ENCODE results near the gene ACAD9.

ACAD9 gene

DNA sequence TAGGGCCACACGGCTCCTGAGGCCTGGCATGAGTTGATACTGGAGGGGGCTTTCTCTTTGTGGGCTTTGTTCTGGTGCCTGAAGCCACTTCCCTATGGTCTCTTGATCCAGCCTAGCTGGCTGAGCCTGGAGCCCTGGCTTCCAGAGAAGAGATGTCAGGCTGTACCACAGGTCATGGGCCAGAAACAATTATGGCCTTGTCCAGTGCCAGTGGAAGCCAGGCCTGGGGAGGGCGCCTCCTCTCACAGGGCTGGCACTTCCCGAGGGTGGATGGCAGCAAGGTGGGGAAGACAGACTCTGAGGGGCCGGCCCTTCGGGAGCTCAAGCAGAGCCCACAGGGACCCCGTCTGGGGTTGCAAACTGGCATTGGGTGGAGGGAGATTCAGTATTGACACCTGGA is 34.9 kb upstream of the ACAD9 start:
- ChIA-PET POLR2A (no interaction called here), CTCF (no interaction called here)
- no peak for TF ChIP-seq BHLHE40 (IDR thresholded peaks at IDR 0.05; ENCODE audit: borderline replicate concordance)
- TF ChIP-seq FOXM1 (IDR thresholded peaks at IDR 0.05; ENCODE audit: borderline replicate concordance) = no peak
- TF ChIP-seq NFRKB (IDR thresholded peaks at IDR 0.05) = no peak
- TF ChIP-seq, protein P1, sequence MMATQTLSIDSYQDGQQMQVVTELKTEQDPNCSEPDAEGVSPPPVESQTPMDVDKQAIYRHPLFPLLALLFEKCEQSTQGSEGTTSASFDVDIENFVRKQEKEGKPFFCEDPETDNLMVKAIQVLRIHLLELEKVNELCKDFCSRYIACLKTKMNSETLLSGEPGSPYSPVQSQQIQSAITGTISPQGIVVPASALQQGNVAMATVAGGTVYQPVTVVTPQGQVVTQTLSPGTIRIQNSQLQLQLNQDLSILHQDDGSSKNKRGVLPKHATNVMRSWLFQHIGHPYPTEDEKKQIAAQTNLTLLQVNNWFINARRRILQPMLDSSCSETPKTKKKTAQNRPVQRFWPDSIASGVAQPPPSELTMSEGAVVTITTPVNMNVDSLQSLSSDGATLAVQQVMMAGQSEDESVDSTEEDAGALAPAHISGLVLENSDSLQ (IDR thresholded peaks at IDR 0.05) = no peak
- no peak for TF ChIP-seq TARDBP (IDR thresholded peaks at IDR 0.05)
- TF ChIP-seq SP1 (IDR thresholded peaks at IDR 0.05) = no peak
- no peak for TF ChIP-seq L3MBTL2 (conservative IDR thresholded peaks at IDR 0.05)
- DNase-seq (ENCODE audit: extremely low spot score) = no peak

DNA sequence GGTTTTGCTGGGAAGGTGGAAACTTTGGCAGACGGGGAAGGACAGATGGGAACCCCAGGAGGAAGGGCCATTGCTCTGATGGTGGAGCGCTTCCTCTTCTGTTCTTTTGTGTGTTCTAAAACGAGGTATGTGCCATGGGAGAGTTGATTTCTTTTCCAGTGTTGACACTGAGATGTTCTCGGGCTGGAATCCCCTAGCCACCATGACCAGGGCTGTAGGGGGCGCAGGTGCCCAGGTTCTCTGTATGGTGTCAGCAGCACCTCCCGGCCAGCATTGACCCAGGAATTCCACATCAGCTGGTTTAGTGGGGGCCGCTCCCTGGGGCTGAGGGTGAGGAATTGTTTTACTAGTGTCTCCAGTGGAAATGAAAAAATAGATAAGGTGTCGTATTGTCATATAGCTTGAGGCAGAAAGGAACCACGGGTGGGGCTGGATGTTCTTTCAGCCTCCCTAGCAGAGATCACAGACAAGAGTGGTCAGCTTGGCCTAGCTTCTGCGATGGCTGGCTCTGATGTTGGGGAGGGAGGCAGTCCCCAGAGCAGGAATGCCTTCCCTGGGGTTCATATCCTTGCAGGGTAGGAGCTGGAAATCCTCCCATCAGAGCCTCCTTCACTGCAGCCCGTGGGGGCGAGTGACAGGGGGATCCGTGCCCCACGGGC is 34.2 kb upstream of the ACAD9 start:
- CTCF ChIA-PET = interaction anchor here (1.0 to 2.4 kb wide), 4 partner anchors 19 to 165 kb away, joined by 3 to 7 read pairs (median 4); no protein-coding TSS in a partner anchor
- DNase-seq (ENCODE audit: extremely low spot score) = no peak
- POLR2A ChIA-PET = interaction anchor here (1.3 kb wide), 1 partner anchor 165 kb away, joined by 4 read pairs; no protein-coding TSS in a partner anchor
- TF ChIP-seq HDGF (IDR thresholded peaks at IDR 0.05; ENCODE audit: borderline replicate concordance) (no peak), L3MBTL2 (conservative IDR thresholded peaks at IDR 0.05) (no peak), CTBP1 (IDR thresholded peaks at IDR 0.05; ENCODE audit: borderline replicate concordance) (no peak), FOXM1 (IDR thresholded peaks at IDR 0.05; ENCODE audit: borderline replicate concordance) (no peak), NFRKB (IDR thresholded peaks at IDR 0.05) (no peak), SP1 (IDR thresholded peaks at IDR 0.05) (no peak), FOXA1 (IDR thresholded peaks at IDR 0.05) (no peak), ZNF384 (IDR thresholded peaks at IDR 0.05) (no peak), BHLHE40 (IDR thresholded peaks at IDR 0.05; ENCODE audit: borderline replicate concordance) (no peak), ARNT (IDR thresholded peaks at IDR 0.05) (no peak), LEF1 (IDR thresholded peaks at IDR 0.05; ENCODE audit: borderline replicate concordance) (no peak)

DNA sequence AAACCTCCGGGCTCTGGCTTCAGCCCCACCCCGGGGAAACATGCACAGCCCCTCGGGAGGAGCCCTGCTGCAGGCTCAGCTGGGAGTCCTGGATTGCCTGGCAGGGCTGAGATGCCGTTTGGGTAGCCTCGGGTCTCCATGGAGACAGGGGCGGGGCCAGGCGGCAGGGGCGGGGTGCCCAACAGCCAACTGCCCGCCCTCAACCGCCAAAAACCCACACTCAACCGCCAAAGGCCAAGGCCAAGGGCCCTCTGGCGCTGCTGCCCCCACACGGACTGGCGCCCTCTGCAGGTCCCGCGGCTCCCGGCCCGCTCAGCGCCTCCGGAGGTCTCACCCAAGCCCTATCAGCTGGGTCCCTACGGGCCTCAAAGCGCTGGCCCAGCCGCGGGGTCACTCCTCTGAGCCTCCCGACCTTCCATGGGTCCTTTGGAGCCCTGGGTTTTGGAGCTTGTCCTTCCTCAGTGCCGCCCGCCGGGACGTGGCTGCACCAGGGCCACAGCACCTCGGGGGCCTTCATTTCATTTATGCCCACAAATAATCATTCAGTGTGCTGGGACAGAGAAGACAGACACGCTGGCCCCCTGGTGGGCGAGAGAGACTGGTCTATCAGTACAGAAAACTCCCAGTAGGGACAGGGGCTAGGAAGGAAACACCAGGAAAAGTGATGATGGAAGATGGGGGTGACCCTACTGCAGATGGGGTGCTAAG is 33.5 kb upstream of the ACAD9 start:
- DNase-seq (ENCODE audit: extremely low spot score) = peak; percentile 90
- CTCF ChIA-PET = interaction anchor here (1.0 to 2.4 kb wide), 5 partner anchors 18 to 165 kb away, joined by 3 to 7 read pairs (median 4); no protein-coding TSS in a partner anchor
- POLR2A ChIA-PET = interaction anchor here (1.3 kb wide), 1 partner anchor 165 kb away, joined by 4 read pairs; no protein-coding TSS in a partner anchor
- no peak for TF ChIP-seq TARDBP (IDR thresholded peaks at IDR 0.05)
- TF ChIP-seq SUZ12 (IDR thresholded peaks at IDR 0.05) = no peak
- TF ChIP-seq NFRKB (IDR thresholded peaks at IDR 0.05) = no peak
- no peak for TF ChIP-seq BHLHE40 (IDR thresholded peaks at IDR 0.05; ENCODE audit: borderline replicate concordance)
- TF ChIP-seq SP1 (IDR thresholded peaks at IDR 0.05) = no peak
- no peak for TF ChIP-seq ZNF384 (IDR thresholded peaks at IDR 0.05)

DNA sequence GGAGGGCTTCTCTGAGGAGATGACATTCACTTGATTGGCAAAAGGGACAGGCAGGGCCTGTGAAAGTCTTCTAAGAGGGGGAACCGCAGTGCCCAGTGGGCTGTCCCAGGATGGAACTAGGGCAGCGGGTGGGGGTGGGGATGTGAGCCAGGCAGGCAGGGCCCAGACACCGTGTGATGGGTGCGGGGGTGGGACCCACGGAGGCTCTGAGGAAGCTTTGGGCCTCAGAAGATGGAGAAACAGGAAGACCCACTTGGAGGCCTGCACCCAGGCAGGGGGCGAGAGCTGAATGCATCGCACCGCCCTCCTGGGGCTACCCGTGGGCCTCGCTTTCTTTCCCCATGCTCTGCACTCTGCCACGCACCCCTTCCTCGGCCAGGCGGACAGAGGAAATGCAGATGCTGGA is 32.9 kb upstream of the ACAD9 start:
- ChIA-PET CTCF (interaction anchor here (1.1 to 2.4 kb wide), 4 partner anchors 17 to 166 kb away, joined by 3 to 7 read pairs (median 4); no protein-coding TSS in a partner anchor), POLR2A (no interaction called here)
- TF ChIP-seq ZNF384 (IDR thresholded peaks at IDR 0.05) (no peak), TARDBP (IDR thresholded peaks at IDR 0.05) (no peak), FOXK2 (IDR thresholded peaks at IDR 0.05) (no peak), HDGF (IDR thresholded peaks at IDR 0.05; ENCODE audit: borderline replicate concordance) (no peak), ELF4 (IDR thresholded peaks at IDR 0.05) (no peak)
- TF ChIP-seq, protein P1 (IDR thresholded peaks at IDR 0.05) = no peak
- no peak for DNase-seq (ENCODE audit: extremely low spot score)

DNA sequence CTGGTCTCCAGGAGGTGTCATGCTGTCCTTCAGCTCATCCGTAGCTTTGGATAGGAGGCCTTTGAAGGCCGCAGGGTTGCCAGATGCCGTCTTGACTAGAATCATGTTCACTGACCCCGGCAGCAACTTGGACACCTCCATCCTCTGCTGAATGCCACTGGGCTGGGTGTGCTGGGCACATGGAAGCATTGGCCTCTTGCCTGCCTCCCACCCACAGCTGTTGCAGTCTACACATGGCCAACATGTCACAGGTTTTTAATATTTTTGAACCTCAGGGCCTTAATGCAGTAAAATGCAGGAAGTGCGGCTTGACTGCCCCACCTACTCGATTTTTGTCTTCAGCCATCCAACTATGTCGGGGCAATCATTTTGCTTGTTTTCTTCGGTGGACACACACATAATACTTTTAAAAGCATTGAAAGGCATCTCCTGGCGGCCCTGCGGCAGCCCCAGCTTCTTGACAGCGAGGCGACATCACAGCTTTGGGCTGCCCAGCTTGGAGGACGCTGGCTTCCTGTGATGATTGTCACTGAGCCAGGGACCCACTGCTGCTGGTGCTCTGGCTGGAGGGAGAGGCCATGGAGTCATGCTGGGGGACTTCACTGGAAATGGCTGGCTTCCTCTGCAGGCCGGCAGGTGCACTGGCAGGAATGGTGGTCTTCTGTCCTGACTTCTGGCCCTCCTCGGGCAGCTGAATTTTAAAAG is 31.6 kb upstream of the ACAD9 start:
- POLR2A ChIA-PET = no interaction called here
- no peak for DNase-seq (ENCODE audit: extremely low spot score)
- TF ChIP-seq TARDBP (IDR thresholded peaks at IDR 0.05) (no peak), ZNF384 (IDR thresholded peaks at IDR 0.05) (no peak)
- CTCF ChIA-PET = interaction anchor here (2.4 kb wide), 1 partner anchor 167 kb away, joined by 7 read pairs; no protein-coding TSS in a partner anchor

DNA sequence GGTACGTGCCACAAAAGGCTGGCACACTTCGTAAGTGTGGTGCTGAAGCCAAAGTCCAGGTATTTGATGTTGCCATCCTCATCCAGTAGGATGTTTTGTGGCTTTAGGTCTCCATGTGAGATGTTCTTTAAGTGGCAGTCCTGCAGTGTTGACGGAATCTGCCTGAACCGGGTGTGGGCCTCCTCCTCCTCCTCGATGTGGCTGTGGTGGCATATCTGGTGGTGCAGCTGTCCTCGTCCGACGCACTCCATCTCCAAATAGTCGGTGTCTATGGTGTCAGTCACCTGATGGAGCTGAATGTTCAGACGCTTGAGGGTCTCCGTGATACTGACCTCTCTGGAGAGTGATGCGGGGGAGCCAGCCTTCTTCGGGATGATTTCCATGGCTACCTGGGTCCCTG is 30.5 kb upstream of the ACAD9 start:
- no peak for DNase-seq (ENCODE audit: extremely low spot score)
- no peak for TF ChIP-seq CTBP1 (IDR thresholded peaks at IDR 0.05; ENCODE audit: borderline replicate concordance)
- no peak for TF ChIP-seq ELF4 (IDR thresholded peaks at IDR 0.05)
- ChIA-PET POLR2A (no interaction called here), CTCF (no interaction called here)

DNA sequence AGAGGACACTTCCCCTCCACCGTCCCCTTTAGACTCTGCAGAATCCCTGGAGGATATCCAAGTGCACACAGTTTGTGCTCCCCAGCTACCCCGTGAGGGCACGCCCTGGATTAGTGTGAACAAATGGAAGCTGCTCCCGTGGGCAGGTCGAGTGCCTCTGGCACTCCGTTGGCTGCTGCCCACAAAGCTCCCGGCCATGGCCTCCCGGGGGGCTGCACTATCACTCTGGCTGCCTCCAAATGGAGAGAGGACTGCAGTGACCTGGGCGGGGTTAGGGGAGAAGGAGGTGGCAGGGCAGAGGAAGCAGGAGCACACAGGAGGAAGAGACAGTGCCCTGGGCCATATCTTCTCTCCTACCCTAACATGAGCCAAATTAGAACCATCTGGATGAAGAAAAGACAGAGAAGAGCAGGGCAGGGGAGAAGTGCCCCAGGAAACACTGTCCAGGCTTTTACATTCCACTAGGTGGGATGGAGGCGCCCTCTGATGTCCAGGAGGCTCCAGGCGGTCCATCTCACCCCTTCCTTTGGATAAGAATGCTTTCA is 29.4 kb upstream of the ACAD9 start:
- ChIA-PET POLR2A (no interaction called here), CTCF (no interaction called here)
- no peak for DNase-seq (ENCODE audit: extremely low spot score)
- TF ChIP-seq L3MBTL2 (conservative IDR thresholded peaks at IDR 0.05) (no peak), HDGF (IDR thresholded peaks at IDR 0.05; ENCODE audit: borderline replicate concordance) (no peak), FOXM1 (IDR thresholded peaks at IDR 0.05; ENCODE audit: borderline replicate concordance) (no peak), FOXA1 (IDR thresholded peaks at IDR 0.05) (no peak), LEF1 (IDR thresholded peaks at IDR 0.05; ENCODE audit: borderline replicate concordance) (no peak), SP1 (IDR thresholded peaks at IDR 0.05) (no peak), TARDBP (IDR thresholded peaks at IDR 0.05) (no peak), ARNT (IDR thresholded peaks at IDR 0.05) (no peak)
